Colon (tissue), 2 donors: ENCODE results near the gene SSH2.

Experiments used
- FAIRE-seq: peaks from 2 replicates; lab custom pipeline; 2012; peaks lifted over from hg19 to GRCh38; lab: Jason Lieb, UNC
- donor health status: control.
- donor health status: control.

The SSH2 gene

DNA sequence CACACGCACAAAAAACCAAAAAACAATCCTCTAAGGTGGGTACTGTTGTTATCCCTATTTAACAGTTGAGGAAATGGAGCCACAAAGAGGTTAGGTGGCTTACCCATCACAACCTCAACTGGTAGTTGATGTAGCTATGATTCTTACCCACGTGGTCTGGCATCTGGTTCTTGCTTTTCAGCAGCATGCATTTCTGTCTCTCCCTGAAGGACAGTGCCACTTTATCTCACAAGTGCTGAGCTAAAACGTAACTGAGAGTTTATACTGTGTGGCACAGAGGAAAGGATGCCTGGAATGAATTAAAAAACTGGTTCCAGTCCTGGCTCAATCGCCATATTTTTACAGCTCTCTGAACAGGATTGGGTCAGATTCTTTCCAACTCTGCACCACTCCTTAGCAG lies 305.4 kb downstream of the SSH2 start:
- FAIRE-seq: no peak

DNA sequence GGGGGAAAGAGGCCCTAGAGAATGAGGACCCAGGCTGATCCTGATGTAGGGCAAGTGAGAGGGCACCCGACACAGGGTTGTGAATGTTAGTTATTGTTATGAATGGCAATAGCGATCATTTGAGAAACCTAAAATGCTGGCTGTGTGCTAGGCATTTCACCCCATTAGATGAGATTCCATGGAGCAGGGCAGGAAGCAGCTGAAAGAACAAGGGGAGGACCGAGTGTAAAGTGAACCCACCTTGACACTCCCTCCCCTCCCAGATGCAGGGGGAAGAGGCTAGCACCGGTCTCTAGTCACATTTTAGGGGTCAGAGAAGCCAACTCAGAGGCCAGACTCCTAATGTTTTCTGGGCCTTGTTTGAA lies 306.8 kb downstream of the SSH2 start:
- FAIRE-seq: no peak

DNA sequence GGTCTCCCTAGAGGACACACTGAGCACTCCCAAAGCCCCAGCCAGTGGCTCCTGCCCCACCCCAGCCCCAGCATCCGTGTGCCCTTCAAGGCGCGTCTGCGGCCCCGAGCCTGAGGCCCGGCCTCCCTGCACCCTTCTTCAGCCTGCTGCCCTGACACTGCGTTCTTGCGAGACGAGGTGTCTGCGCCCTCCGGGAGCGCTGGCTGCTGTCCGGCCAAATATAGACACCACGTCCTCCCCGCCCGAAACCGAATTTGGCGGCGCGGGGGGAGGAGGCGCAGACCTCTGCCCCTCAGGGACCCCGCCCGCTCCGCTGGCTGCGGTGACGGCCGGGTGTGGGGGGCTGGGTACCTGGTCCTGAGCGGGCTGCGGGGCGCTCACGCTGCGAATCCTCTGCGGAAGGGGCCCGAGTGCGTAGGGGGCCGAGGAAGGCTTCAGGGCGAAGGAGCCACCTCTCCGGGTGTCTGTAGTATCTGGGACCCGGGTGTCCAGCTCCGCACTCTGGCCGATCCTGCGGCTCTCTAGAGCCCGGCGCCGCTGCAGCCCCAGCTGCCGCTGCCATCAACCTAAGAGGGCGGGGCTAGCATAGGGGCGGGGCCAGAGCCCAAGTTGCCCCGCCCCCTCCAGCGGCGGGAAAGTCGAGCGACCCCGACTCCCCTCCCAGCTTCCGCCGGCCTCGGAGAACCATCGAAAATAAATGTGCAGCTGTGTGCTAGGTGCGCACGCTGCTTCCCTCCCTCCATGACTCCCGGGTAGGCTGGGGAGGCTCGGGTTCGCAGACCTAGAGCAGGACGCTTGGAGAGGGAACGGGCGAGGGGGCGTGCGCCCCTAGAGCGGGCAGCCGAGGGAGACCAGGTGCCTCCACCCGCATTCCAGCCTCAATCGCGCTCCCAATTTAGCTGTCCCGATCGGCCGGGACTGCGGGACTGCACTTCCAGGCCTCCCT lies 307.4 kb downstream of the SSH2 start, which contains the start of gene CORO6:
CORO6 (minus strand) TSS at position 576 of the 946 bp plus-strand sequence. CDS start 1,491 bp downstream, outside the sequence.
- FAIRE-seq: no peak

DNA sequence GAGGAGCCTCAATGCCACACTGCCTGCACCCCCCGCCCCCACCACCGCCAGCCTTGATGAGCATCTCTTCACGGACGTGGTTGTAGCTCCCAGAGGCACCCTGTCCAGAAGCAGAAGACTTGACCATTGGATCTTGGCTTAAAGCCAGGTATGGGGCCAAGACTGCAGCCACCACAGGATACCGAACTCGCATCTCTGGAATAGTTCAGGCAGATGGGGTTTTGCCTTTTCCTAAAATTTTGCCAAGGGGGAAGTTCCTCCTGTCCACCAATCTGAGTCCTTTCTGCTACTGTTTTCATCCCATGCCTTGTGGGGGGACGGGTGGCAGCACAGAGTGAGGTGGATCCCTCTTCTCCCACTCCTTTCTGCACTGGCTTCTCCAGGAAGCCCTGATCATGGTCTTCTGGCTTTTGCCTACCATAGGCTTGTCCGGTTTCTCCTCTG lies 308.3 kb downstream of the SSH2 start:
- no peak for FAIRE-seq

DNA sequence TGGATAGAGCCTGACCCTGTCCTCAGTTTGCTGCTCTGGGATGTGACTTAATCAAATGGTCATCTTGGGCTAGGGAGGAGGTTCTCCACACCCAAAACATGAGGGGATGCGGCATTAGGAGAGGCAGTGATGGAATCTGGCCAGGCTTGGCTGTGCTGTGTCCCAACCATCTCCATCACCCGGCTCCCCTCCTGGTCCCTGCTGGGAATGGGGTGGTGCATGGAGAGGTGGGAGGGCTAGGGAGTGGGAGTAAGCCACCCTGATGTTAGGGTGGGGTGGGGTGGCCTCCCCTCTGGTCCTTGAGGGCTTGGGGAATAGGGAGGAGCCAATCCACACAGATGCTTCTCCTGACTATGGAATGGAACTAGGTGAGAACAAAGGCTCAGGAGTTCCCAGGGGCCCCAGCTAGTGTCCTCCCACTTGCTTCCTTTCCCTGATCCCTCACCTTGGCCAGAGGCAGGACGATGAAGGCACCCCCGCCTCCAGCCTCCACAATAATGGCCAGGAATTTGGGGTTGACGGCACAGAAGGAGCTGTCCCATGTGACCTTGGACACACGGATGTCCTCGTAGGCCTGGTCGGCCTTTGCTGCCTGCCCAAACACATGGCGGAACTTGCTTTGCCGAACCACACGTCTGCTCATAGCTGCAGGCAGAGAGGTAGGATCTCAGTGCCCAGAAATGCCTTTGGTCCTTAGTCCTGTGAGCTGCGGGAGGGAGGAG lies 309.1 kb downstream of the SSH2 start:
- FAIRE-seq: no peak

DNA sequence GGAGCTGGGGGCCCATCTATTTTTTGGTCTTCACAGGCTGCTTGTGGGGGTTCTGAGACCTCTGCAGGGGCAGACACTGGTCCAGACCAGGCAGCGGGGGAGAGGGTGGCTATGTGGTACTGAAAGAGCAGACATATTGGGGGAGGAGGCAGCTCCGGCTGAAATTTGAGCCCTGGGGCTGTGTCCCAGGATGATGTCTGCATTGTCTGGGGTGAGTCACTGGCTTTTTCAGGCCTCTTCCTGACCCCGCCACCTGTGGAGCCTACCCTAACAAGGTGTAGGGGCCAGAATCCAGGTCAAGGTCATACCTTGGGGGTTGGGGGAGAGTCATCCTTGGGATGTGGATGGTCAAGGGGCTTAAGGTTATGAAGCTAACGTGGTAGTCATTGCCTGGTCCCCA lies 309.8 kb downstream of the SSH2 start:
- no peak for FAIRE-seq

DNA sequence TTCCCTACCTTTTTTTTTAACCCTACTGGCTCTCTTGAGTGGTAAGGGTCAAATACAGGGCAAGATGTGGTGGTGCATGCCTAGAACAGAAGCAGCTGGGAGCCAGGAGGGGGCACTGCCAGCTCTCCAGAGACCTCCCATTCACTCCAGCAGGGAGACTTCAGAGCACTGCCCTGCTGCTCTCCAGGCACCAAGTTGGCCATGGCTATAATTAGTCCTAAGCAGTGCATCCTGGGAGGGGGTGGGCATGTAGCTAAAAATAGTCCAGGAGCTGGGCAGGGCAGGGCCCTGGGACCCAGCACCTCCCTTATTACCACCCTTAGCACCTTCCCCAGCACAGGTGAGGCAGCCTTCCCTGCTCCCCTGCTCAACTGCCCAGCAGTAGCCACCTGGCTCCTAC lies 310.8 kb downstream of the SSH2 start:
- no peak for FAIRE-seq

DNA sequence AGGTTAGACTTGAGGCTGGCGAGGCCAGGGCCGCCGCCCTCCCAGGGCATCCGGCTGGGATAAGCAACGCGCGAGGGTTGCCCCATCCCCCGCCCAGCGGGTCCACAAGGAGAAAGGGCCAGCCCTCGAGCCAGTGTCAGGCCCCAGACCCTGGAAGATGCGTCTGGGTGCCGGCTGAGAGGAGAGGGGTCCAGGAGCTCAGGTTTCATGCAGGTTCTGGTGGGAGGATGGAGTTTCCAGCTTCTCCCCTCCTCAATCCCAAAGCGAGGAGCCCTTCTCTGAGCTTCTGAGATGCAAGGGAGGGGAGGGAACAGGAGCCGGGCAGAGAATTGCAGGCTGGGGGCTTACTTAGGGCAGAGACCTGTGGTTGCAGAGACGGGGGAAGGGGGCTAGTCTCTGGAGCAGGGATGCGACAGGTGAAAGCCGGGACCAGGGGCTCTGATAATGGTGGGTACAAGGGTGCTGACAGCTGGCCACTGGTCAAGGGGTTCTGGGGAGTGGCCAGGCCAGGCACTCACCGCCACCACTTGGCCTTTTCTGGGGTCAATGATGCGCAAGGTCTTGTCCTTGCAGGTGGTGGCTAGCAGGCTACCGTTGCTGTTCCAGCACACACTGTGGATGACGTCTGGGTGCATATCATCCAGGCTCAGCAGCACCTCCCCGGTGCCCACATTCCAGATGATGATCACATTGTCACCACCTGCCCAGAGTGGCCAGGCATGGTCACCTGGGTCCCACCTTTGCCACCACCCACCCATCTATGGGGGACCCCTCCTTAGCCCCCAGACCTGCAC lies 311.6 kb downstream of the SSH2 start:
- no peak for FAIRE-seq

DNA sequence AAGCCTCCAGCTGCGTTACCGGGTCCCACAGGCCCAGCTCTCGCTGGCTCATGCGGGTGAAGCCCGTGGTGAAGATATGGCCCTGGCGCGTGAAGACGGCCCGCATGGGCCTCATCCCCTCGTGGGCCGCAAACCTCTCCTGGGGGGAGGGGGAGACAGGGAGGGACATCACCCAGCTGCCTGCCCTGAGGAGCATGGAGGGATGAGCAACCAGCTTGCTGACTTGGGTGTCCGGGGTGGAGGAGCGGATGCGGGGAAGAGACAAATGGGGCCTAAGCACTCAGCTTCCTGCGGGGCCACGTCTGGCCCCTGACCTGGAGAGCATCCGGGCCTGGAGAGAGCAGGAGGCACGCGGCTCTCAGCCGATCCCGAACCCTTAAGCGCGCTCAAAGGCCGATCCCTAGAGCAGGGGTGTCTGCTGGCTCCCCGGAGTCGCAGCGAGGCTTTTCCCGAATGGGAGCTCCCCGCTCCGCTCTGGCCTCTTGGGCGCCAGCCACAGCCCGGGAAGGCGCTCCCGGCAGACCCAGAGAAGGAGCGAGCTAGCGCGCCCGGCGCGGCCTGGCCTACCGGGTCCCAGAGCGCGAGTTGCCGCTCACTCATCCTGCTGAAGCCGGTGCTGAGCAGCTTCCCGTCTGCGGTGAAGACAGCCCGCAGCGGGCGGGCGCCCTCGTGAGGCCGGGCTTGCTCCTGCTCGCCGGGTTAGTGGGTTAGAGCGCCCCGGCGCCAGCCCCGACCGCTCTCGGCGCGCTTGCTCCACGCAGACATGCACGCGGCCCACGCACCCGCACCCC lies 312.4 kb downstream of the SSH2 start:
- no peak for FAIRE-seq

DNA sequence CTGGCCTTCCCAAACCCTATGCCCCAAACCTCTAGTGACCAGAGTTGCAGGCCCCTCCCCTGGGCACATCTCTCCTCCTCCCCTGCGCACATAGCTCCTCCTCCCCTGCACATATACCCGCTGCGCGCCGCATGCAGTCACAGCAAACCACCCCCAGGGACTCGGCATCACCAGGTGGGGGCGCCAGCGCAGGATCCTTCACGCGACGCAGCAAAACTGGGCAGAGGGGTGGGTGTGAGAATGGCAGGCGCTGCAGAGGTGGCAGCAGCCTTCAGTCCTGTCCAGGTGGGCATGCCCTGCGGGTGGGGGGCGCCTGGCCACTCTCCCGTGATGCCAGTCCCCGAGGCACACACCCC lies 312.9 kb downstream of the SSH2 start:
- FAIRE-seq: no peak

DNA sequence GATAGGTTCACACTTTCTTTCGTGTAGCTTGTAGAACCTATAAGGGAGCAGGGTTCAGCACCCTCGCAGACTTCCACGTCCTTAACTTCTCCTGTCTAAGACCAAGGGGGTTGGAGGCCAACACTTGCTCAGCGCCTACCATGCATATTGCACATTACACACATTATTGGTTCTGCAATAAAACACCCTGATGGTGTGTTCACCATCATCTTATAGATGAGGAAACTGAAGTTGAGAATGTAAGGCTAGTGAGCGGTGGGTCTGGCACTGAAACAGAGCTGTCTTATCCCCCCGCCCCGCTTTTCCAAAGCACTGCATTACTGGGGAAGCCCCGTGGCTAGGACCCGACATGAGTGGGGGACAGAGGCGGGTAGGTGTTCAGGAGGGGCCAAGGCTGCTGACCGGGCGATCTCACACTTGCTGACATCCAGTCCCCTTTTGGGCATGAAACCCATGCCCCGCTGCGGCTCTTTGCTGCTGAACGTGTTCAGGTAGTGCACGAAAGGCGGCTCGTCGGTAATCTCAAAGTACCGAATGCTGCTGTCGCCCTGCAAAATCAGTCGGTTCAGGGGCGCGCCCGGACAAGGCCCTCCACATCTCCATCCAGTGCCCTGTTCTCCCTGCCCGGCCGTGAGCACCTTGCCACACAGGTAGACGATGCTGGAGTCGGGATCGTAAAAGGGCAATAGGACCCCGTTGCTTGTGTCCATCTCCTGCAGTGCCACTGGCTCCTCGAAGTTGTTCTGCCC lies 313.6 kb downstream of the SSH2 start:
- no peak for FAIRE-seq

DNA sequence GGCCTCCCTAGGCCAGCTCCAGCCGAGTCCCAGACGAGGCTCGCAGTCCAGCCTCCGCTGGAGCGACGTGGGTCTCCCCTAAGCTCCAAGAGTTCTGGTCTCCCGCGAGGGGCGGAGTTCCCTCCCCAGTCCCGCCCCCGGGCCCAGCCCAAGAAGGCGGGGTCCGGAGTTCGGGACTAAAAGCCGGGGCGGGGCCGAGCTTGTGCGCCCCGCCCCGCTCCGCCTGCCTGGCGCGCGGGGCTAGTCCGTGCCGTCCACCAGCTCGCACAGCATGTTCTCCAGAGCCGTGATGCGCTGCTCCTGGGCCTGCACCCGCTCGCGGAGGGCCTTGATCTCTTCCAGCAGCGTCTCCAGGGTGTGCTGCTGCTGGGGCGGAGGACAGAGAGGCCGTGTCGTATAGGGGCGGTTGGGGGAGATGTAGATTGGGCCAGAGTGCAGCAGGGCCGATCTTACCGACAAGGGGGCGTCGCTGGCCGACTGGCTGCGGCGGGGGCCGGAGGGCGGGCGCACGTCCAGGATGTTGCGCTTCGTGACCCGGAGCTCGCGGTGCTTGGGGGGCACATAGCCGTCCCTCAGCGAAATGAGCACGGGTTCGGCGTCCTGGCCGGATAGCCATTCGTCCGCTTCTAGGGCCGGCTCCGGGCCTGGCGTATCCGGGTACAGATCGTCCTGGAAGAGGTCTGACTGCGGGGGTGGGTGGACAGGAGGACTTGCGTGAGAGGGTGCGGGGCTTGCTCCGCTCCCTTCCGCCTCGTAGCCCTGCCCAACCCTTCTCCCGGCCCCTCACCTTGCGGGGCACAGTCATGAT lies 314.3 kb downstream of the SSH2 start:
- FAIRE-seq: no peak

DNA sequence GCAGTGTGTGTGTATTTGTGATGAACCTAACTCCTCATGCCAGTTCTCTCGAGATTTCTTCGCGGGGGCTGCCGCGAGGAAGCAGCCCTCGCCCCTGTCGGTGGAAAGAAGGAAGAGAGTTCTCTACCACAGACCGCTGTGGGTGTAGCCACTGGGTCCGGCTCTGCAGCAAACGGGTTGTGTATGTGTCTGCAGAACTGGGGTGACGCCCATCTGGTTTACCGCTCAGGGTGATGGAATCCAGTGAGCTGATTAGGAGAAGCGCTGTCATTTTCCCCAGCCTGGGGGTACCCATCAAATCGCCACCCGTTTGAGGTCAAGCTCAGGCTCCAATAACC lies 315.0 kb downstream of the SSH2 start:
- FAIRE-seq: no peak

DNA sequence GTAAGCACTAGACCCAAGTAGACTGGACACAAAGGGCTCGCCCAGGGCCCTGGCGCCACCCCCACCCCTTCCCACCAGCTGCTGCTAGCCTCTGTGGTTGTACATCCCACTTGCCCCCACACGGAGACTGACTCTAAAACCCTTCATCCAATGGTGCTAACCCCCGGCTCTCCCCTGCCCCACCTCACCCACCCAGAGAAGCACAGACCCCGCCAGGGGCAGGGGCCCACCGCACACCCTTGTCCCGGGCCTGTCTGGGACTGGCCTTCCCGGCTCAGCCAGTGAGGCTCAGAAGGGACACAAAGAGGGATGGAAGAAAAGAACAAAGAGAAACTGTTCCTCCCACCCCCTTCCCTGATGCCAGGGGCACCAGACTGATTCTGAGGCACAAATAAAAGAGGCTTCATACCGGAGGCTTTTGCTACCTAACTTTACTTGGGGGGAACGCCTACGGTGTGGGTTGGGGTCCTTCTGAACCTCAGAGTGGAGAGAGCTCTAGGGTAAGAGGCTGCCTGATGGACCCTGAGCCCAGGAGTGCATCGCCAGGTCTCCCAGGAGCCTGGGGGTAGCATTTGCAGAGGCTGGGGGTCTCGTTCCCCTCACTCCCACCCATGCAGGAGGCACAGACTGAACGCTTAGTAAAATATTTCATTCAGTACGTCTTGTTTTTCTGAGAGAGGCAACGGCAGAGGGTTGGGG lies 315.5 kb downstream of the SSH2 start:
- no peak for FAIRE-seq

DNA sequence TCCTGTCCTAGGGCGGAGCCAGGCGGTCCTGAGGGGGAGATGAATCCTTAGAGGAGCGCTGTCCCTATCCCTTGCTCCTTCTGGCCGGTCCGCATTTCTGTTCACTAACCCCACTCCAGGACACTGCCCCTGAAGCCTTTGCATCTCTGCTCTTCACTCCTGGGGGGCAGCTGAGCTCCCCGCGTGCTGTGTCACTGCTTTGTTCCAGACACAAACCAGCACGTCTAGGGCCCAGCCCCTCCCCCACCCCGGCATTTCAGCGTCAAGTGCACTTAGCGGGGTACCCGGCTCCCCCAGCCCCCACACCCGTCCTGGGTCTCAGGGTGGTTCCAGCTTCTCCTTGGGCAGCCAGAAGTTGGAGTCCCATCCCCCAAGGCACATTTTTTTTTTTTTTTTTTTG lies 316.2 kb downstream of the SSH2 start:
- FAIRE-seq: no peak

DNA sequence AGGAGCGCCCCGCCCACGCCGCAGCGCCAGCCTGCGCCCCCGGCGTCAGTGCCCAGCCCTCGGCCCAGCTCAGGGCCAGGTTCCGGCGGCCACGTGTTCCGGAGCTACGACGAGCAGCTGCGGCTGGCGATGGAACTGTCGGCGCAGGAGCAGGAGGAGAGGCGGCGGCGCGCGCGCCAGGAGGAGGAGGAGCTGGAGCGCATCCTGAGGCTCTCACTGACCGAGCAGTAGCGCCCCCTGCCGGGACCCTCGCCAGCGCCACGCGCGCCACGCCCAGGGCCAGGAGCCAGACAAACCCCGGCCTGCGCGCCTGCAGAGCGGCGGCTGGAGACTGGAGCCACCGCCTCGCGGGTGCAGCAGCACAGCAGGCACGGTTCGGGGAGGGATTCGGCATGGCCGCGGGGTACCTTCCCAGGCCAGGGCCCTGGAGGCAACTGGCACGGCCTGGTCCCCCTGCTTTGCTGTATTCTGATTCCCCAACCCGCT lies 316.6 kb downstream of the SSH2 start:
- FAIRE-seq: no peak

DNA sequence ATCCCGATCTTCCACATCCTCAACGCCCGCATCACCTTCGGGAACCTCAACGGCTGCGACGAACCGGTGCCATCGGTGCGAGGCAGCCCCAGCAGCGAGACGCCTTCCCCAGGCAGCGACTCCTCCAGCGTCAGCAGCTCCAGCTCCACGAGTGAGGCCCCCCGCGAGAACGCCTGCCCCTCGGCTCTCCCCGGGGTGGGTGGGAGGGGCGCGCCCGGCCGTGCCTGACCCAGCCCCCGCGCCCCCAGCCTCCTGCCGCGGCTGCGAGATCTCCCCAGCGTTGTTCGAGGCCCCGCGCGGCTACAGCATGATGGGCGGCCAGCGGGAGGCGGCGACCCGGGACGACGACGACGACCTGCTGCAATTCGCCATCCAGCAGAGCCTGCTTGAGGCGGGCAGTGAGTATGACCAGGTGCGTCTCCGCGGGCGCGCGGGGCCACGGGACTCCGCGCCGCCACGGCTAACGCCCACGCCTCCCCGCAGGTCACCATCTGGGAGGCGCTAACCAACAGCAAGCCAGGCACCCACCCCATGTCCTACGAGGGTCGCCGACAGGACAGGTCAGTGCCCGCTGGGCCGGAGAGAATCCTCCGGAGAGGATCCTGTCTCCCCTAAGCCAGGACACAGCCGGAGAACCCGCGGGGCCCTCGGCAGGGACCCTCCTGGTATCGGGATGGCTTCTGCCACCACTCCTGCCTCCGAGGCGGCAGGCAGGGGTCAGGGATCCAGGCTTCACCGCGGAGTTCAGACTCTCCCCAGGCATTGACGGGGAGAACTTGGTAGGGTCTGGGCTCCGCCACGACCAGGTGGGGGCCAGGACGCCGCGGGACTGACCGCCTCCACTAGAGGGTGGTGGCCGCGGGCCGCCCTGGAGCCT lies 317.4 kb downstream of the SSH2 start:
- FAIRE-seq: no peak

DNA sequence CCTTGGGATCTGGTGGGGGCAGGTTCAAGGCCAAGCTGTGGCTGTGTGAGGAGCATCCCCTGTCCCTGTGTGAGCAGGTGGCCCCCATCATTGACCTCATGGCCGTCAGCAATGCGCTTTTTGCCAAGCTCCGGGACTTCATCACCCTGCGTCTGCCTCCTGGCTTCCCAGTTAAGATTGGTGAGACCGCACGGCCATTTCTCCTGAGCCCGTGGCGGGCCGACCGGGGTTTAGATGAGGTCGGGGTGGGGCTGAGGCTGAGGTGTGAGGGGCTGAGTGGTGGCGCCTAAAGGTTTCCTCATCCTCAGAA lies 318.0 kb downstream of the SSH2 start:
- FAIRE-seq: no peak
